Measurements from ENCODE around the gene C12orf42.
"Not testable (repeated sequence)": the region's sequence is repeated elsewhere in the genome, so short reads cannot be mapped to it uniquely, and the experiment has no call there.

The C12orf42 gene

GRCh38 chr12:103444983-103445382, 50.8 kb downstream of the C12orf42 start:
- no peak for TF ChIP-seq CTCF (IDR thresholded peaks at IDR 0.05; ENCODE audit: low read depth, low read length, missing control alignments)
- no peak for DNase-seq (ENCODE audit: extremely low read depth, low read depth)
- no peak overlapping the region for H3K4me3 ChIP-seq (replicated peaks; ENCODE audit: low read depth, low read length)

- H3K4me3 ChIP-seq (replicated peaks; ENCODE audit: low read depth, low read length), result no peak overlapping the region
- TF ChIP-seq CTCF (IDR thresholded peaks at IDR 0.05; ENCODE audit: low read depth, low read length, missing control alignments), result no peak
- no peak for DNase-seq (ENCODE audit: extremely low read depth, low read depth)
These were observed 52.9 kb downstream of the C12orf42 start for GRCh38 chr12:103442822-103443221.

- no peak for DNase-seq (ENCODE audit: extremely low read depth, low read depth)
- no peak overlapping the region for H3K4me3 ChIP-seq (replicated peaks; ENCODE audit: low read depth, low read length)
- no peak for TF ChIP-seq CTCF (IDR thresholded peaks at IDR 0.05; ENCODE audit: low read depth, low read length, missing control alignments)
These were observed 53.6 kb downstream of the C12orf42 start for GRCh38 chr12:103442182-103442555.

GRCh38 chr12:103441437-103442181, 54.2 kb downstream of the C12orf42 start:
- no peak for DNase-seq (ENCODE audit: extremely low read depth, low read depth)
- no peak overlapping the region for H3K4me3 ChIP-seq (replicated peaks; ENCODE audit: low read depth, low read length)
- TF ChIP-seq CTCF (IDR thresholded peaks at IDR 0.05; ENCODE audit: low read depth, low read length, missing control alignments), result no peak

- H3K4me3 ChIP-seq (replicated peaks; ENCODE audit: low read depth, low read length), result not testable (repeated sequence)
These were observed 61.3 kb downstream of the C12orf42 start for GRCh38 chr12:103434165-103435105.

GRCh38 chr12:103431950-103432349, 63.8 kb downstream of the C12orf42 start:
- no peak for TF ChIP-seq CTCF (IDR thresholded peaks at IDR 0.05; ENCODE audit: low read depth, low read length, missing control alignments)
- DNase-seq (ENCODE audit: extremely low read depth, low read depth), result no peak
- H3K4me3 ChIP-seq (replicated peaks; ENCODE audit: low read depth, low read length), result no peak overlapping the region

More at GRCh38 chr12:103434165-103435105, 61.3 kb downstream of the C12orf42 start:
- DNase-seq (ENCODE audit: extremely low read depth, low read depth), result not testable (repeated sequence)

- TF ChIP-seq CTCF (IDR thresholded peaks at IDR 0.05; ENCODE audit: low read depth, low read length, missing control alignments), result no peak
- H3K4me3 ChIP-seq (replicated peaks; ENCODE audit: low read depth, low read length), result no peak overlapping the region
- no peak for DNase-seq (ENCODE audit: extremely low read depth, low read depth)
These were observed 64.4 kb downstream of the C12orf42 start for GRCh38 chr12:103431387-103431786.

- not testable (repeated sequence) for DNase-seq (ENCODE audit: extremely low read depth, low read depth)
These were observed 70.1 kb downstream of the C12orf42 start for GRCh38 chr12:103425674-103426073.

GRCh38 chr12:103424849-103425586, 70.8 kb downstream of the C12orf42 start:
- DNase-seq (ENCODE audit: extremely low read depth, low read depth); H3K4me3 ChIP-seq (replicated peaks; ENCODE audit: low read depth, low read length): not testable (repeated sequence)

More at GRCh38 chr12:103425674-103426073, 70.1 kb downstream of the C12orf42 start:
- not testable (repeated sequence) for H3K4me3 ChIP-seq (replicated peaks; ENCODE audit: low read depth, low read length)
